PFSK-1 (cell line): Measurements from ENCODE around the gene PCIF1.
A peak's percentile ranks its signal among the peaks of the same experiment; 100 is the strongest.

ENCODE experiments used
- FOXP2 ChIP-seq: optimal IDR thresholded peaks from 2 replicates; pipeline ENCODE3; 2011; ENCODE audit warnings: borderline replicate concordance, control low read depth, inconsistent platforms; ENCODE audit not compliant: insufficient read depth; ENCODE audit errors: extremely low read length, extremely low read depth
- POLR2AphosphoS5 ChIP-seq: IDR thresholded peaks from 2 replicates; pipeline ENCODE4 v1.6.1; 2012; ENCODE audit warnings: low read depth, mild to moderate bottlenecking, control low read depth, low read length, moderate library complexity
- SIN3A ChIP-seq: IDR thresholded peaks from 2 replicates; pipeline ENCODE4 v1.6.1; 2012; ENCODE audit warnings: mild to moderate bottlenecking, low read length, moderate library complexity, borderline replicate concordance; ENCODE audit not compliant: insufficient read depth
- TAF1 ChIP-seq: IDR thresholded peaks from 2 replicates; pipeline ENCODE4 v1.6.1; 2012; ENCODE audit warnings: low read length, control low read depth, borderline replicate concordance; ENCODE audit not compliant: insufficient read depth
- TF ChIP-seq, protein P1 (sequence below), 2 experiments: IDR thresholded peaks; 2 replicates each; pipeline versions ENCODE4 v1.6.1 to v1.8.0; 2011 to 2012; ENCODE audit warnings: low read depth in 2 of 2, low read length in 2 of 2, control low read depth in 1 of 2, inconsistent platforms in 1 of 2, mild to moderate bottlenecking in 1 of 2, moderate library complexity in 1 of 2; ENCODE audit not compliant: insufficient read depth in 1 of 2

PCIF1 gene

DNA sequence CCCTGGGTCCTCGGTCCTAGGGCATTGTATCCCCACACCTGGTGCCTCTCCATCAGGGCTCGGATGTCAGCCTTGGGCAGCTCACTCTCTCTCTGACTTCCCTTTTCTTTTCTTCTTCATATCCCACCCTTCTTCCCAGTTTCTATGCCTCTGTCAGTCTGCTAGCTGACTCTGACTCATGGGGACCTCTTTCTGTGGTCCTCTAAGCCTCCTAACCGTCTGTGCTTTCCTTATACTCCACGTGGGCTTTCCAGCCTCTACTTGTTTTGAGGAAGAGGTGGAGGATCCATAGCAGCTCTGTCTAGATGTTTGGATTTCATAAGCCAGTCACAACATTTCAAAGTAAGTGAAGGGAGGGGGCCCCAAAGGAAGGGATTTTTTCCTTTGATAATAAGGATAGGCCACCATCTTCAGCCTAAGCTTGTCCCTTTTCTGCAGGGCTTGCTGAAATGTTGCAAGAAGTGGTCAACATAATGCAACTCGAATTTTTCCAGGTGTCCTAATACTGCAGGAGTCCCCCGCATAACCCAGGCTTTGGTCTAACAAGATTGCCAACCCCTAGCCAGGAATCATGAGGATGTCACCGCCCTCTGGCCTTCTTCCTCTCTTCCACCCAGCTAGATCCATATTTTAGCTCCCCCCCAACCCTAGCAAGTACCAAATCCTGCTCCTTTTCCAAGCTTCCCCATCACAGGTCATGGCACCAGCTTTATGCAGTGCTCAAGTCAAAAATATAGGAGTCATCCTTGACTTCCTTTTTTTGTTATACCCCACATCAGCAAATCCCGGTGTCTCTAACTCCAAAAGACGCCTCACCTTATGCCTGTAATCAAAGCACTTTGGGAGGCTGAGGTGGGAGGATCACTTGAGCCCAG is 13.8 kb upstream of the PCIF1 start:
- no peak for TF ChIP-seq POLR2AphosphoS5

DNA sequence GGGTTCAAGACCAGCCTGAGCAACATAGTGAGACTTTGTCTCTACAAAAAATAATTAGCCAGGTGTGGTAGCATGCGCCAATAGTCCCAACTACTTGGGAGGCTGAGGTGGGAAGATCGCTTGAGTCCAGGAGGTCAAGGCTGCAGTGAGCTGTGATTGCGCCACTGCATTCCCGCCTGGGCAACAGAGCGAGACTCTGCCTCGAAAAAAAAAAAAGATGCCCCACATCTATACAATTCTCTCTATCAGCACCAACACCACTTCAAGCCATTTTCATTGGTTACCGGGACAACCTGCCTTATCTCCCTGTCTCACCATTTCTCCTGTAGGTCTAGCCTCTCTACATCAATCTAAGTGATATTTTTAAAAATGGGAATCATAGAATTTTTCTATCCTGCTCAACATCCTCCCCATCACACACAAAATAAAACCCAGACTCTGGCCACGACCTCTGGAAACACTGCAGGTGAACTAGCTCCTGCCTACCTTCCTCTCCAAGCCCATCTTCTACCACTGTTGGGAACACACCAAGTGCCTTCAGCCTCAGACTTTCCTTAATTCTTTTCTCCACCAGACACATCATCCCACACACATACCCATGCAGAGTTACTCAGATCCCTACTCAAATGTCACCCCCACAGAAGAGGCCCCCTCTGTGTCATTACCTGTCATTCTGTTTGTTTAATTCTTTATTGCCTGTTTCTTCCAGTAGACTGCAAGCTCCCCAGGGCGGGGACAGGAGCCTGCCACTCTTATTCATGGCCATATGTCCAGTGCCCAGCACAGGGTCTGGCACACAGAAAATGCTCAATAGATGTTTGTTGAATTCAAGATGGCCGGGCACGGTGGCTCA is 12.9 kb upstream of the PCIF1 start:
- TF ChIP-seq SIN3A (no peak), TAF1 (no peak), FOXP2 (no peak), POLR2AphosphoS5 (no peak)
- TF ChIP-seq, protein P1, sequence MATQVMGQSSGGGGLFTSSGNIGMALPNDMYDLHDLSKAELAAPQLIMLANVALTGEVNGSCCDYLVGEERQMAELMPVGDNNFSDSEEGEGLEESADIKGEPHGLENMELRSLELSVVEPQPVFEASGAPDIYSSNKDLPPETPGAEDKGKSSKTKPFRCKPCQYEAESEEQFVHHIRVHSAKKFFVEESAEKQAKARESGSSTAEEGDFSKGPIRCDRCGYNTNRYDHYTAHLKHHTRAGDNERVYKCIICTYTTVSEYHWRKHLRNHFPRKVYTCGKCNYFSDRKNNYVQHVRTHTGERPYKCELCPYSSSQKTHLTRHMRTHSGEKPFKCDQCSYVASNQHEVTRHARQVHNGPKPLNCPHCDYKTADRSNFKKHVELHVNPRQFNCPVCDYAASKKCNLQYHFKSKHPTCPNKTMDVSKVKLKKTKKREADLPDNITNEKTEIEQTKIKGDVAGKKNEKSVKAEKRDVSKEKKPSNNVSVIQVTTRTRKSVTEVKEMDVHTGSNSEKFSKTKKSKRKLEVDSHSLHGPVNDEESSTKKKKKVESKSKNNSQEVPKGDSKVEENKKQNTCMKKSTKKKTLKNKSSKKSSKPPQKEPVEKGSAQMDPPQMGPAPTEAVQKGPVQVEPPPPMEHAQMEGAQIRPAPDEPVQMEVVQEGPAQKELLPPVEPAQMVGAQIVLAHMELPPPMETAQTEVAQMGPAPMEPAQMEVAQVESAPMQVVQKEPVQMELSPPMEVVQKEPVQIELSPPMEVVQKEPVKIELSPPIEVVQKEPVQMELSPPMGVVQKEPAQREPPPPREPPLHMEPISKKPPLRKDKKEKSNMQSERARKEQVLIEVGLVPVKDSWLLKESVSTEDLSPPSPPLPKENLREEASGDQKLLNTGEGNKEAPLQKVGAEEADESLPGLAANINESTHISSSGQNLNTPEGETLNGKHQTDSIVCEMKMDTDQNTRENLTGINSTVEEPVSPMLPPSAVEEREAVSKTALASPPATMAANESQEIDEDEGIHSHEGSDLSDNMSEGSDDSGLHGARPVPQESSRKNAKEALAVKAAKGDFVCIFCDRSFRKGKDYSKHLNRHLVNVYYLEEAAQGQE (IDR thresholded peaks at IDR 0.05; ENCODE audit: insufficient read depth in 1 of 2, low read depth in 2 of 2, low read length in 2 of 2) = no peak

DNA sequence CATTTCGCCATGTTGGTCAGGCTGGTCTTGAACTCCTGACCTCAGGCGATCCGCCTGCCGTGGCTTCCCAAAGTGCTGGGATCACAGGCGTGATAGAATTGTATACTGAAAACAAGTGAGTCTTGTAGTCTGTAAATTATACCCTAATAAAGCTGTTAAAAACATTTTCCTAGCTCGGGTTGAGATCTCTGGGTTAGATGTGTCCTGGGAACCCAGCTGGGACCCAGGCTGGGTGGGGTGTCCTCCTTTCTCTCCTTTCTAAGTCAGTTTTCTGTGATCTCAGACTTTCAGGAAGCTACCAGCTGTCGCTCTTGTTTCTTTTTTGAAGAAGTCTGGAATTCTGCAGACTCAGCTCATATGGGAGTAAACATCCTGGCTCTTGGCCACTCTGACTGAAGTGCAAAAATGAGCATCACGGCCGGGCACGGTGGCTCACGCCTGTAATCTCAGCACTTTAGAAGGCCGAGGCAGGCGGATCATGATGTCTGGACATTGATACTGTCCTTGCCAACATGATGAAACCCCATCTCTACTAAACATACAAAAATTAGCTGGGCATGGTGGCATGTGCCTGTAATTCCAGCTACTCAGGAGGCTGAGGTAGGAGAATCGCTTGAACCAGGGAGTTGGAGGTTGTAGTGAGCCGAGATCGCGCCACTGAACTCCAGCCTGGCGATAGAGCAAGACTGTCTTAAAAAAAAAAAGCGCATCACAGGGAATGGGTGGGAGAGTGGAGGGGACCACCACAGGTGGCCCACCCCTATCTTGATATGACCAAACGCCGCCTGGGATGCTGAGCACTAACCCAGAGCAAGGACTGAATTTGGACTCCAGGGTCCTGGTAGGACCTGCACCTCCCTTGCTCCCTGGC is 9.9 kb upstream of the PCIF1 start:
- TF ChIP-seq, protein P1 (IDR thresholded peaks at IDR 0.05; ENCODE audit: insufficient read depth in 1 of 2, low read depth in 2 of 2, low read length in 2 of 2) = no peak
- TF ChIP-seq FOXP2 = peak; percentile 29
- TF ChIP-seq SIN3A = no peak
- TF ChIP-seq POLR2AphosphoS5 = no peak

DNA sequence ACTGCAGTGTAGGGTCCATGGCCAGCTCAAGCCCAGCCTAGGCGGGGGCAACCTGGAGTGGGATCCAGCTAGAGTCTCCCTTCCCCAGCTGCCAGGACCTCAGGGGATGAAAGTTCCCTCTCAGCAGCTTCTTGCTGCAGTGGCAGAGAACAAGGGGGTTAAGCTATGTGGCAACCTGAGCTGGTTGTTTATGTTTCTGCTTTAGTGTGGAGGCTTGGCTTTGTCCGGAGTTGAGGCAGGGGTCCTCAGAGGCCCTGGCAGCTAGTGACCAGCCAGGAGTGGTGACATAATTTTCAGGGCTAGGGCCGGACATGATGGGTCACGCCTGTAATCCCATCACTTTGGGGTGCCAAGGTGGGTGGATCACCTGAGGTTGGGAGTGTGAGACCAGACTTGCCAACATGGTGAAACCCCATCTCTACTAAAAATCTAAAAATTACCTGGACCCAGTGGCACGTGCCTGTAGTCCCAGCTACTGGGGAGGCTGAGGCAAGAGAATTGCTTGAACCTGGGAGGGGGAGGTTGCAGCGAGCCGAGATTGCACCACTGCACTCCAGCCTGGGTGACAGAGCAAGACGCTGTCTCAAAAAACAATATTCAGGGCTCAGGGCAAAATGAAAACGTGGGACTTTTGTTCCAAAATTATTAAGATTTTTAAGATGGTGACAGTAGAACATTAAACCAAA is 8.5 kb upstream of the PCIF1 start:
- no peak for TF ChIP-seq FOXP2
- TF ChIP-seq, protein P1 (IDR thresholded peaks at IDR 0.05; ENCODE audit: insufficient read depth in 1 of 2, low read depth in 2 of 2, low read length in 2 of 2) = no peak
- no peak for TF ChIP-seq TAF1
- TF ChIP-seq SIN3A = no peak
- no peak for TF ChIP-seq POLR2AphosphoS5

DNA sequence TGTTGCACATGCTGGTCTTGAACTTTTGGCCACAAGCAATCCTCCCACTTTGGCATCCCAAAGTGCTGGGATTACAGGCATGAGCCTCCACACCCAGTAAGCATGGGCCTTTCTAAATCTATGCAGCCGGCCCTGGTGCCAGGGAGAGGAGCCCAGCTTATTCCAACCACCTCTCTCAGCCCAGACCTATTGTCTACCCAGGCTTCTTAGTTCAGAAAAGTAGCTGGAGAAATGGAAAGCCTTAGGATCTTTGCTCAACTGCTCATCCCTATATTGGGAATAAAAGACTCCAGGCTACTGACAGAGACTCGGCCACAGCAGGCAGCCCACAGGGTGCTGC is 7.8 kb upstream of the PCIF1 start:
- no peak for TF ChIP-seq FOXP2
- TF ChIP-seq, protein P1 (IDR thresholded peaks at IDR 0.05; ENCODE audit: insufficient read depth in 1 of 2, low read depth in 2 of 2, low read length in 2 of 2) = no peak
- no peak for TF ChIP-seq SIN3A
- no peak for TF ChIP-seq TAF1
- TF ChIP-seq POLR2AphosphoS5 = no peak
